A673 (cell line): ENCODE data around the gene WSB2. TPM values are rescaled to one million over a fixed set of nuclear protein-coding genes. Genes with fewer than 3 reads are reported as not detected.

Experiments
- BruUV-seq: library from RNA; stranded (reverse); fragments of 400-500 nt; replicated peaks from 2 replicates; lab custom pipeline; 2021; lab: Mats Ljungman, UMichigan
- CTCF ChIA-PET: fragments of 300-600 bp; sonication (Branson Sonifier 250); formaldehyde crosslinking; loops from one replicate; lab custom pipeline; 2022; ENCODE audit warnings: antibody characterized with exemption; lab: Charles Lee
- POLR2A ChIA-PET: fragments of 300-600 bp; sonication (Branson Sonifier 250); formaldehyde crosslinking; loops from one replicate; lab custom pipeline; 2022; ENCODE audit warnings: antibody characterized with exemption; ENCODE audit not compliant: low non-redundant PET; lab: Charles Lee
- DNase-seq: peaks from one replicate; pipeline ENCODE4 v3.0.0-alpha.2; 2015; ENCODE audit warnings: low spot score
- H3K27ac ChIP-seq: fragments of 200-600 bp; sonication (generic); 2 replicates; pipeline ENCODE4 v1.5.1; 2016; ENCODE audit warnings: mixed run types, low read depth, mild to moderate bottlenecking, mixed read lengths, antibody characterized with exemption, low read length; ENCODE audit not compliant: poor library complexity, severe bottlenecking
- H3K27me3 ChIP-seq: fragments of 200-600 bp; sonication (generic); replicated peaks from 2 replicates; pipeline ENCODE4 v1.6.1; 2017; ENCODE audit warnings: mixed run types, low read depth, mild to moderate bottlenecking, mixed read lengths, antibody characterized with exemption, low read length; ENCODE audit not compliant: insufficient read depth, poor library complexity
- H3K36me3 ChIP-seq: fragments of 200-600 bp; sonication (generic); 2 replicates; pipeline ENCODE4 v1.6.1; 2016; ENCODE audit warnings: mixed run types, mild to moderate bottlenecking, mixed read lengths, antibody characterized with exemption, low read length; ENCODE audit not compliant: insufficient read depth, poor library complexity, severe bottlenecking
- H3K4me1 ChIP-seq: fragments of 200-600 bp; sonication (generic); 2 replicates; pipeline ENCODE4 v1.6.1; 2017; ENCODE audit warnings: mixed run types, mild to moderate bottlenecking, mixed read lengths, antibody characterized with exemption, low read length; ENCODE audit not compliant: insufficient read depth, poor library complexity, severe bottlenecking
- H3K4me3 ChIP-seq: fragments of 200-600 bp; sonication (generic); 2 replicates; pipeline ENCODE4 v1.5.1; 2016; ENCODE audit warnings: low read depth, mixed run types, mild to moderate bottlenecking, mixed read lengths, low read length; ENCODE audit not compliant: poor library complexity, severe bottlenecking
- H3K9me3 ChIP-seq: fragments of 200-600 bp; sonication (generic); 2 replicates; pipeline ENCODE4 v1.6.1; 2016; ENCODE audit warnings: mixed run types, low read depth, mild to moderate bottlenecking, mixed read lengths, antibody characterized with exemption, low read length; ENCODE audit not compliant: poor library complexity, severe bottlenecking
- EZH2 ChIP-seq: fragments of 200-600 bp; sonication (generic); IDR thresholded peaks from 2 replicates; pipeline ENCODE4 v1.6.1; 2017; ENCODE audit warnings: borderline replicate concordance, low read depth, mild to moderate bottlenecking, mixed read lengths, antibody characterized with exemption, low read length; ENCODE audit not compliant: poor library complexity, severe bottlenecking
- intact Hi-C: fragments of 100-400 bp; cut with micrococcal nuclease; formaldehyde crosslinking; loops from one replicate; pipeline ENCODE4 v1.10.0; 2022; ENCODE audit not compliant: unreplicated experiment
- total RNA-seq: library from RNA; stranded (reverse); gene quantifications from 2 replicates; pipeline ENCODE4 v1.2.3, GENCODE V29; 2021
- TF ChIP-seq, protein P1 (sequence below): fragments of 300-800, 200-600 bp; sonication (generic); conservative IDR thresholded peaks from 2 replicates; pipeline ENCODE4 v1.5.1; 2017; ENCODE audit warnings: low read depth, mild to moderate bottlenecking, antibody characterized with exemption, low read length, moderate library complexity, mixed read lengths

WSB2 gene
- total RNA-seq, 1 experiment from 2014 or later: 122 TPM

DNA sequence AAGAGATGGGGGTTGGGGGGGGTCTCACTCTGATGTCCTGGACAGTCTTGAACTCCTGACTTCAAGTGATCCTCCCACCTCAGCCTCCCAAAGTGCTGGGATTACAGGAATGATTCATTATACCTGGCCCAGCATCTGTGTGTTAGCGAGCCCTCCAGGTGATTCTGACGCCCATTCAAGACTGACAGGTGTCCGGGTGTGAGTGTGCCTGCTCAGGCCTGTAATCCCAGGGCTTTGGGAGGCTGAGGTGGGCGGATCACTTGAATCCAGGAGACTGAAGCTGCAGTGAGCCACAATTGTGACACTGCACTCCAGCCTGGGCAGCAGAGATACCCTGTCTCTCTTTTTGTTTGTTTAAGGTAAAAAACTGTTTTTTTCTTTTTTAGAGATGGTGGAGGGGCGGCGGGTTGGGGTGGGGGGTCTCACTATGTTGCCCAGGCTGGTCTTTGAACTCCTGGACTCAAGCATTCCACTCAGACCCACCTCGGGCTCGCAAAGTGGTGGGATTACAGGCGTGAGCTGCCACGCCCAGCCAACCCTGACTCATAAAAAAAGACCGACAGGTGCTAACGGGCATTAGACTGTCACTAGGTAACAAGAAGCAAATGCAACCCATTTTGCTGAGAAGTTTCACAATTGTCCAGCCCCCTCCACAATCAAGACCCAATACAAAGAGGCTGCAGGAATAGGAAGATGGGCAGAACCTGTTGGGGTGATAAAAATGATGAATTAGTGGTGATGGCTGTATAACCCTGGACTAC lies 38.1 kb upstream of the WSB2 start:
- CTCF ChIA-PET: no interaction called here
- Histone ChIP-seq H3K4me1 (no peaks in the 10 kb centered on the region), H3K4me3 (no peak overlapping the region), H3K36me3 (no peaks in the 10 kb centered on the region), H3K27ac (no peak overlapping the region), H3K9me3 (no peaks in the 10 kb centered on the region), H3K27me3 (no peaks in the 10 kb centered on the region)
- no peak for DNase-seq
- TF ChIP-seq EZH2: no peak
- TF ChIP-seq, protein P1, sequence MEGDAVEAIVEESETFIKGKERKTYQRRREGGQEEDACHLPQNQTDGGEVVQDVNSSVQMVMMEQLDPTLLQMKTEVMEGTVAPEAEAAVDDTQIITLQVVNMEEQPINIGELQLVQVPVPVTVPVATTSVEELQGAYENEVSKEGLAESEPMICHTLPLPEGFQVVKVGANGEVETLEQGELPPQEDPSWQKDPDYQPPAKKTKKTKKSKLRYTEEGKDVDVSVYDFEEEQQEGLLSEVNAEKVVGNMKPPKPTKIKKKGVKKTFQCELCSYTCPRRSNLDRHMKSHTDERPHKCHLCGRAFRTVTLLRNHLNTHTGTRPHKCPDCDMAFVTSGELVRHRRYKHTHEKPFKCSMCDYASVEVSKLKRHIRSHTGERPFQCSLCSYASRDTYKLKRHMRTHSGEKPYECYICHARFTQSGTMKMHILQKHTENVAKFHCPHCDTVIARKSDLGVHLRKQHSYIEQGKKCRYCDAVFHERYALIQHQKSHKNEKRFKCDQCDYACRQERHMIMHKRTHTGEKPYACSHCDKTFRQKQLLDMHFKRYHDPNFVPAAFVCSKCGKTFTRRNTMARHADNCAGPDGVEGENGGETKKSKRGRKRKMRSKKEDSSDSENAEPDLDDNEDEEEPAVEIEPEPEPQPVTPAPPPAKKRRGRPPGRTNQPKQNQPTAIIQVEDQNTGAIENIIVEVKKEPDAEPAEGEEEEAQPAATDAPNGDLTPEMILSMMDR: no peak
- intact Hi-C loops: no loop called here
- BruUV-seq: no TSS peak
- POLR2A ChIA-PET: no interaction called here

DNA sequence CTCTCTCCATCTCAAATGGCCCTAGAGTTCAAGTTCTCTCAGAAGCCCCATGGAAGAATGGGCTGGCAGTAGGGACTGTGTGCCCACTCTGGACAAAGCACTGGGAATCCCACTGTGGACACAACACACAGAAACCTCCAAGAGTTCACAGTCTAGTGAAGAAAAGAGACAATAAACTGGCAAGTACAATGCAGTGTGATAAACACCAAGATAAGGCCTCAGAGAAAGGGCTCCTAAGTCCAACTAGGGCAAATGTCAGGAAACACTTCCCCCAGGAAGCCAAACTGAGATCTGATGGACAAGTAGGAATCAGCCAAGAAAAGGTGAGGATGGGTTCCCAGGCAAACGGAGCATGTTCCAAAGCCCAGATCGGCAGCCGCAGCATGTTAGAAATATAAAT lies 37.4 kb upstream of the WSB2 start:
- H3K4me1 ChIP-seq: no peaks in the 10 kb centered on the region
- H3K27ac ChIP-seq: no peak overlapping the region
- no peak overlapping the region for H3K4me3 ChIP-seq
- H3K27me3 ChIP-seq: no peaks in the 10 kb centered on the region
- no TSS peak for BruUV-seq
- no peaks in the 10 kb centered on the region for H3K9me3 ChIP-seq
- ChIA-PET CTCF (no interaction called here), POLR2A (no interaction called here)
- TF ChIP-seq, protein P1: no peak
- no peak for TF ChIP-seq EZH2
- H3K36me3 ChIP-seq: no peaks in the 10 kb centered on the region
- DNase-seq: no peak
- intact Hi-C loops: no loop called here

DNA sequence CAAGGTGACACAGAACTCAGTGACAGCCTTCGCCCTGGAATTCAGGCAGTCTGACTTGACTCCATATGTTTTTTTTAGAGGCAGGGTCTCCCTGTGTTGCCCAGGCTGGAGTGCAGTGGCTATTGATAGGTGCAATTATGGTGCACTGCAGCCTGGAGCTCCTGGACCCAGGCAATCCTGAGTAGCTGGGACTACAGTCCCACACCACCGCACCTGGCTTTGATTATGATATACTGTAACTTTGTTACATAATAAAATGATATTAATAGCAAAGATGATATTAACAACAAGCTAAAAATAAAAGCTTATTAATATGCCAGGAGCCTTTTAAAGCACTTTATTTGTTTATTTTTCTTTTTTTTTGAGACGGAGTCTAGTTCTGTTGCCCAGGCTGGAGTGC lies 33.1 kb upstream of the WSB2 start:
- Histone ChIP-seq H3K4me3 (no peak overlapping the region), H3K27me3 (no peaks in the 10 kb centered on the region), H3K4me1 (no peaks in the 10 kb centered on the region), H3K36me3 (no peaks in the 10 kb centered on the region), H3K27ac (no peak overlapping the region), H3K9me3 (no peaks in the 10 kb centered on the region)
- no peak for DNase-seq
- ChIA-PET CTCF (no interaction called here), POLR2A (no interaction called here)
- no peak for TF ChIP-seq EZH2
- TF ChIP-seq, protein P1: no peak
- BruUV-seq: no TSS peak
- intact Hi-C loops: no loop called here
